PFSK-1 (cell line): Measurements from ENCODE around the gene PYGO2. TPM values are rescaled to one million over a fixed set of nuclear protein-coding genes. Genes with fewer than 3 reads are reported as not detected.

Experiments used
- FOXP2 ChIP-seq: optimal IDR thresholded peaks from 2 replicates; pipeline ENCODE3; 2011; ENCODE audit warnings: borderline replicate concordance, control low read depth, inconsistent platforms; ENCODE audit not compliant: insufficient read depth; ENCODE audit errors: extremely low read length, extremely low read depth
- POLR2AphosphoS5 ChIP-seq: IDR thresholded peaks from 2 replicates; pipeline ENCODE4 v1.6.1; 2012; ENCODE audit warnings: low read depth, mild to moderate bottlenecking, control low read depth, low read length, moderate library complexity
- SIN3A ChIP-seq: IDR thresholded peaks from 2 replicates; pipeline ENCODE4 v1.6.1; 2012; ENCODE audit warnings: mild to moderate bottlenecking, low read length, moderate library complexity, borderline replicate concordance; ENCODE audit not compliant: insufficient read depth
- TAF1 ChIP-seq: IDR thresholded peaks from 2 replicates; pipeline ENCODE4 v1.6.1; 2012; ENCODE audit warnings: low read length, control low read depth, borderline replicate concordance; ENCODE audit not compliant: insufficient read depth
- polyA plus RNA-seq: library from polyadenylated mRNA; unstranded; fragments of >200 nt; gene quantifications from one replicate; pipeline ENCODE4 v1.2.1, GENCODE V29; 2012; ENCODE audit warnings: low read depth, missing spikeins; ENCODE audit not compliant: insufficient read length
- TF ChIP-seq, protein P1 (sequence below), 2 experiments: IDR thresholded peaks; 2 replicates each; pipeline versions ENCODE4 v1.6.1 to v1.8.0; 2011 to 2012; ENCODE audit warnings: low read depth in 2 of 2, low read length in 2 of 2, control low read depth in 1 of 2, inconsistent platforms in 1 of 2, mild to moderate bottlenecking in 1 of 2, moderate library complexity in 1 of 2; ENCODE audit not compliant: insufficient read depth in 1 of 2

PYGO2 gene, protein sequence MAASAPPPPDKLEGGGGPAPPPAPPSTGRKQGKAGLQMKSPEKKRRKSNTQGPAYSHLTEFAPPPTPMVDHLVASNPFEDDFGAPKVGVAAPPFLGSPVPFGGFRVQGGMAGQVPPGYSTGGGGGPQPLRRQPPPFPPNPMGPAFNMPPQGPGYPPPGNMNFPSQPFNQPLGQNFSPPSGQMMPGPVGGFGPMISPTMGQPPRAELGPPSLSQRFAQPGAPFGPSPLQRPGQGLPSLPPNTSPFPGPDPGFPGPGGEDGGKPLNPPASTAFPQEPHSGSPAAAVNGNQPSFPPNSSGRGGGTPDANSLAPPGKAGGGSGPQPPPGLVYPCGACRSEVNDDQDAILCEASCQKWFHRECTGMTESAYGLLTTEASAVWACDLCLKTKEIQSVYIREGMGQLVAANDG
- 19.3 TPM for polyA plus RNA-seq

DNA sequence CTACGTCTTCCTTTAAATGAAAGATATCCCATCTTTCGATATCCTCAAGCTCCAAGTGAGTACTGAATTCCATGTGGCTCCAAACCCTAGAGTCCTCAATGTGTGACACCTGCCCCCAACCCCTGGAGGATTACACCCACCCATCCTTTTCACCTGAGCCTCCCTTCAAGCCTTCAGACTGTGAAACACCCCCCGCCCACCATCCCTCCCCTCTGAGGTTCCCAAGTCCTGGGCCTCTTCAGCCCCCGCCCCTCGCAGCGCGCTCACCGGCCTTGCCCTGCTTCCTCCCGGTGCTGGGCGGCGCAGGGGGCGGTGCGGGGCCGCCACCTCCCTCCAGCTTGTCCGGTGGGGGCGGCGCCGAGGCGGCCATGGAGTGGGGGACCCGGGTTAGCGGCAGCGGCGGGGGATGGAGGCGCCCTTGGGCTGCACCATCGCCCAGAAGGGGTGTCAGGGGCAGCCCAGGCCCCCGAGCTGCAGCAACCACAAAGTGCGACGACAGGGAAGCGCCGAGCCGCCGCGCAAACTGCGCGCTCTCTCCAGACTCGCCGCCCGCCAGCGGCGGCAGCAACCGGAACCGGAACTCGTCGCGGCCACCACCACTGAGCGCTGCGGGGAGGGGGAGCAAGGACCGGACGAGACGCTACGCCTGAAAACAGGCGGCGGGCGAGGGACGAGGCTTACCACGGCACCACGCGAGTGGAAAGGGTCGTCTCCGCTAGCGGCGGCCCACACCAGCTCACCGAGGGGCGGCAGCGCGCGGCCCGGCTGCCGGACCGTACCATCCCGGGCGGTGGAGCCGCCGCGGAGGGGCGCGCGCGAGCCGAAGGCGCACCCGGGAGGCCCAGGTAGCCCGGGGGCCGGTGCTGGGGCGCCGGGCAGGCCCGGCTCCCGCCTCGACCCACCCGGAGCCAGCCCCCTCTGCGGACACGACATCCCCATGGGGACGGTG is at the start of gene PYGO2:
PYGO2 (minus strand) TSS at position 576 of the 949 bp plus-strand sequence; CDS start at position 370, 206 bp downstream.
- TF ChIP-seq POLR2AphosphoS5: peak; percentile 90; the same call in 1 of the 2 replicates
- TF ChIP-seq FOXP2: no peak
- peak; percentile 18; the same call in 1 of the 2 replicates for TF ChIP-seq SIN3A
- TF ChIP-seq TAF1: peak; percentile 86
- TF ChIP-seq, protein P1, sequence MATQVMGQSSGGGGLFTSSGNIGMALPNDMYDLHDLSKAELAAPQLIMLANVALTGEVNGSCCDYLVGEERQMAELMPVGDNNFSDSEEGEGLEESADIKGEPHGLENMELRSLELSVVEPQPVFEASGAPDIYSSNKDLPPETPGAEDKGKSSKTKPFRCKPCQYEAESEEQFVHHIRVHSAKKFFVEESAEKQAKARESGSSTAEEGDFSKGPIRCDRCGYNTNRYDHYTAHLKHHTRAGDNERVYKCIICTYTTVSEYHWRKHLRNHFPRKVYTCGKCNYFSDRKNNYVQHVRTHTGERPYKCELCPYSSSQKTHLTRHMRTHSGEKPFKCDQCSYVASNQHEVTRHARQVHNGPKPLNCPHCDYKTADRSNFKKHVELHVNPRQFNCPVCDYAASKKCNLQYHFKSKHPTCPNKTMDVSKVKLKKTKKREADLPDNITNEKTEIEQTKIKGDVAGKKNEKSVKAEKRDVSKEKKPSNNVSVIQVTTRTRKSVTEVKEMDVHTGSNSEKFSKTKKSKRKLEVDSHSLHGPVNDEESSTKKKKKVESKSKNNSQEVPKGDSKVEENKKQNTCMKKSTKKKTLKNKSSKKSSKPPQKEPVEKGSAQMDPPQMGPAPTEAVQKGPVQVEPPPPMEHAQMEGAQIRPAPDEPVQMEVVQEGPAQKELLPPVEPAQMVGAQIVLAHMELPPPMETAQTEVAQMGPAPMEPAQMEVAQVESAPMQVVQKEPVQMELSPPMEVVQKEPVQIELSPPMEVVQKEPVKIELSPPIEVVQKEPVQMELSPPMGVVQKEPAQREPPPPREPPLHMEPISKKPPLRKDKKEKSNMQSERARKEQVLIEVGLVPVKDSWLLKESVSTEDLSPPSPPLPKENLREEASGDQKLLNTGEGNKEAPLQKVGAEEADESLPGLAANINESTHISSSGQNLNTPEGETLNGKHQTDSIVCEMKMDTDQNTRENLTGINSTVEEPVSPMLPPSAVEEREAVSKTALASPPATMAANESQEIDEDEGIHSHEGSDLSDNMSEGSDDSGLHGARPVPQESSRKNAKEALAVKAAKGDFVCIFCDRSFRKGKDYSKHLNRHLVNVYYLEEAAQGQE (IDR thresholded peaks at IDR 0.05; ENCODE audit: insufficient read depth in 1 of 2, low read depth in 2 of 2, low read length in 2 of 2): peak in 1 of 2 experiments; percentile 24; a peak in 1 of 4 replicates

DNA sequence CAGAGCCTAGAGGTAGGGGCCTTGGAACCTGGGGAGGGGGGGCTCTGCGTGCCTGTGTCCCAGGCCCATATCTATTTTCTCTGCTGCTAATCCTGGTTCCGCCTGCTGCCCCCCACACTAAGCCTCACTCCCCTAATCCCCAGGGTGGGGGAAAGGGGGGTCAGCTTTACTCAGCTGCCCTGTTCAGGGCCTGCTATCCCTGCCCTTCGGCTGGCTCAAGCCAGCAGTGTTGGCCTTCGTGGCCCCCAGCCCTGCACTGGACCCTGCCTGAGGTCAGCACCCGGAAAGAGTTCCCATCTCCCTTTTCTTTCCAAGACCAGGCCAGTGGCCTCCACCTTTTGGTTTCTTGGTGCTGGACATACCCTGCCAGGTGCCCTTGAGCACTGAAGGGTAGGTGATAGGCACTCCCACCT is 49.4 kb upstream of the PYGO2 start:
- no peak for TF ChIP-seq FOXP2
- TF ChIP-seq, protein P1 (IDR thresholded peaks at IDR 0.05; ENCODE audit: insufficient read depth in 1 of 2, low read depth in 2 of 2, low read length in 2 of 2): no peak
- no peak for TF ChIP-seq POLR2AphosphoS5
- TF ChIP-seq SIN3A: no peak
- no peak for TF ChIP-seq TAF1

DNA sequence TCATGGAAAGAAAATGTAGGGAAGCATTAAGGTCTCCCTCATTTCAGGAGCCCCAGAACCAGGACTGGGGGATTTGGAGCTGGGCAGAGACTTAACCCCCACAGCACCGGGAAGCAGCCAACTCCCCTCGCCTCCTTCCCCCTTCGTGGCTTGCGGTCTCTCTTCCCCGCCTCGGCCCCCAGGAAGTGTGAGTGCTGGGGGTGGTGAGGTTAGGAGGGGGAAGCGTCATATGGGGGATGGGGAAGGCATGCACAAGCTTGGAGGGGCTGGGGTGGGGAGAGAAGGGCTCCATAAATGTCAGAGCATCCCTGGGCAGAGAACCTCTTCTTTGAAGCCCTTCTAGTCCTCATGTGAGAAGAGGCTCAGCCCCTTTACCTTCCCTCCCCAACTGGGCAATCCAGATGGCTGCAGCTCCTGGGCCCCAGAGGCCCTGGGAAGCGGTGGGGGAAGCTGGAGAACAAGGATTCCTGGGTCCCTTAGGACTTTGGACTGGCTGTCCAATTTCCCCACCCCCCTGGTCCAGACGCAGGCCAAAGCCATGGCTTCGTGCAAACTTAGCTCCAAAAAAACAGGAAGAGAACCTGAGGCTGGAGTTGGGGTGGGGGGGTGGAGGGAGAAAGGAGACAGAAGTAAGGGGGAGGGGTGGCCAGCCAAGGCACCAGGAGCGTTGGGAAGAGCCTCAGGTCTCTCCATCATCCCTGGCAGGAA is 48.8 kb upstream of the PYGO2 start:
- no peak for TF ChIP-seq TAF1
- TF ChIP-seq POLR2AphosphoS5: no peak
- no peak for TF ChIP-seq SIN3A
- TF ChIP-seq FOXP2: no peak
- TF ChIP-seq, protein P1 (IDR thresholded peaks at IDR 0.05; ENCODE audit: insufficient read depth in 1 of 2, low read depth in 2 of 2, low read length in 2 of 2): no peak

DNA sequence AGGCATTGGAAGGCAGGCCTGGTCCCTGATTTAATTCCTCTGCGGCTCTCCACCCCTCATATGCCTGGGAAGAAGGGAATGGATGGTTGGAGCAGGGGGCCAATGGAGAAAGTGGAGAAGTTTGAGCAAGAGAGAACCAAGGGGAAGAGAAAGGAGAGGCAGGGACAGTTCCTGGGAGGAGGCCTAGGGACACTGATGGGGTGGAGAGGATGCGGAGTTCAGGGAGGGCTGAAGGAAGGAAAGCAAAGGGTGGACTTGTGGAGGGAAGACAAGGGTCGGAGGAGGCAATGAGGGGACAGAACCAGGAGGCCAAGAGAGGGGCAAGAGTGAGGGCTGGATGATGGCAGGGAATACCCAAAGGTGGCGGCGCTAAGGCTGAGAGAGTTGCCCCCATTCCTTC is 48.2 kb upstream of the PYGO2 start:
- no peak for TF ChIP-seq FOXP2
- TF ChIP-seq TAF1: no peak
- no peak for TF ChIP-seq SIN3A
- TF ChIP-seq, protein P1 (IDR thresholded peaks at IDR 0.05; ENCODE audit: insufficient read depth in 1 of 2, low read depth in 2 of 2, low read length in 2 of 2): no peak
- TF ChIP-seq POLR2AphosphoS5: no peak
